ENCODE data around the gene ACKR4. TPM values are rescaled to one million over a fixed set of nuclear protein-coding genes. Genes with fewer than 3 reads are reported as not detected.

ACKR4 gene
- total and polyA plus RNA-seq, 9 of the 15 experiments (the other 6 are each of a cell fraction or from before 2014, with no cell fraction given) = 0.04 to 0.06 TPM; not detected in 7

GRCh38 chr3:132615881-132616280 lies 18.8 kb downstream of the ACKR4 start (continued):
- TF ChIP-seq TAF1 (IDR thresholded peaks at IDR 0.05; ENCODE audit: control insufficient read depth, extremely low read depth, insufficient read depth, low read length, severe bottlenecking) = no peak
- TF ChIP-seq RERE (CRISPR knock-in tag; IDR thresholded peaks at IDR 0.05; ENCODE audit: borderline replicate concordance) = no peak
- TF ChIP-seq PHF21A (IDR thresholded peaks at IDR 0.05; ENCODE audit: borderline replicate concordance, low read depth) = no peak
- TF ChIP-seq LCOR (CRISPR knock-in tag; IDR thresholded peaks at IDR 0.05) = no peak
- no peak for TF ChIP-seq POLR2AphosphoS2 (IDR thresholded peaks at IDR 0.05; ENCODE audit: low read length)
- no peak for TF ChIP-seq ZC3H8 (IDR thresholded peaks at IDR 0.05)
- no peak for TF ChIP-seq CC2D1A (IDR thresholded peaks at IDR 0.05)
- no peak for TF ChIP-seq PKNOX1 (IDR thresholded peaks at IDR 0.05)

All from K562 (cell line).